DMS153 (cell line): ENCODE results near the gene CEACAM1.
"Not testable (repeated sequence)": the region's sequence is repeated elsewhere in the genome, so short reads cannot be mapped to it uniquely, and the experiment has no call there.

Experiments used
- DNase-seq: peaks from one replicate; lab custom pipeline; 2025; lab: John Stamatoyannopoulos, UW

The CEACAM1 gene

DNA sequence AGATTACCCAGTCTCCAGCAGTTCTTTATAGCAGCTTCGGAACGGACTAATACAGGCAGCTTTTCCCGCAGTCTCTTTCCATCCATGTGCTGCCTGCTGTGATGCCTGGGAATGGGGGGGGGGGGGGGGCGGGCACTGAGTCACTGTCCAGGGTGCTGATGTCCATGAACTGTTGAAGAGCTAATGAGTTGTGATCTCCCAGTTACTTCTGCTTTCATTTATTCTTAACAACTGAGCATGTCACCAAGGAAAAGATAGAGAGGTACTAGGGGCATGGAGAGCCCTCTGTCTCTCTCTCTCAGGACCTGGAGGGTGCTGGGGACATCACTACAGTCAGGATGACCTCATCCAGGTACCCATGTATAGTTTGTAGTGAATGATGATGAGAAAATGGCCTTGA is 20.3 kb upstream of the CEACAM1 start:
- no peak for DNase-seq

DNA sequence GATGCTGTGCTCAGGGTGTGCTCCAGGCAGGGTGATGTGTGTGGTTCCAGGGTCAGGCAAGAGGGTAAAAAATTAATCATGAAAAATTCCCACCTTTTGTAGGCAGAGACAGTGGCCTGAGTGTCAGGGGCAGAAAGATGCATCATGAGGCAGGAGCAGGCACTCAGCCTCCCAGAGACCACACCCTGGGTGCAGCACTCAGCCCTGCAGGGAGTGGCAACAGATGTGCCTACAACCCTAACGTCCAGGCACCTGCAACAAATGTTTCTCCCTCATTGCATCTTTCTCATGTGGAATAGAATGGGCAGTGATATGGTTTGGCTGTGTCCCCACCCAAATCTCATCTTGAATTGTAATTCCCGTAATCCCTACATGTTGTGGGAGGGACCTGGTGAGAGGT is 19.6 kb upstream of the CEACAM1 start:
- DNase-seq: no peak

DNA sequence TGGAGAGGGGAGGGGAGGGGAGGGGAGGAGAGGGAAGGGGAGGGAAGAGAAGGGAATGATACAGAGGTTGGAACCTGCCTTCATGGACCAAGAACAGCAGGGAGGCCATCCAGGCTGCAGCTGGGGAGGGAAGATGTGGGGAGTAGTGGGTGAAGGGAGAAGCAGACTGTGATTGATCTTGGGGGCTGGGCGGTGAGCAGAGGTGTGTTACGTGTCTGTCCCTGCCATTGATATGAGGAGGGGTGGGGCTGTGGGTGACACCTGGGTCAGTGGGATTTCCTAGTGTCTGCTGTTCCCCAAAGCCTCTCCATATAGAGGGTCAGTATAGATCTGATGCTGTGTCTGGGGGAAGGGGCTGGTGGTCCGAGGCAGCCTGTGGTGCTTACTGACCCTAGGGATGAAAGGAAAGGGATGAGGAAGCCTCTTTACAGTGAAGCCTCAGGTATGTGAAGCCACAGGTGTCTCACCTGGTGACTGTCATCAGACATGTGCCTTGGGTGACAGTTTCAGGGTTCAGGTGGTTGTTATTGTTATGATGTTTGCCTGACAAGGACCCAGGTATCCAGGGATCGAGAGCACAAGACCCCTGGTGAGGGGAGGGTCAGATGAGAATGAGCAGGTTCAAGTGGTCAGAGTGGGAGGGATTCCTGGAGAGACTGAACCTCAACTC is 18.7 kb upstream of the CEACAM1 start:
- DNase-seq: no peak

DNA sequence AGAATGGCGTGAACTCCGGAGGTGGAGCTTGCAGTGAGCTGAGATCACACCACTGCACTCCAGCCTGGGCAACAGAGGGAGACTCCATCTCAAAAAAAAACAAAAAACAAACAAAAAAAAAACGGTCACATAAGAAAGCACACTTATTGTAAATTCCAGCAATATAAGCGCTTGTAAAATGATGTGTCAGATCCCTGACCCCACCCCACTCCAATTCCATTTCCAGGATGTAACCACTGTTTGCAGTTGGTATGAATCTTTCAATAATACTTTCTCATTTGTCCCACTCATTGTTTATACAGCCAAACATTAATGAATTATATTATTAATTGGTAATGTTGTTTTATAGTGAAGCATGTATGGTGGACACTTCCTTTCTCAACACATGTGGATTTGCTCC is 15.9 kb upstream of the CEACAM1 start:
- no peak for DNase-seq

DNA sequence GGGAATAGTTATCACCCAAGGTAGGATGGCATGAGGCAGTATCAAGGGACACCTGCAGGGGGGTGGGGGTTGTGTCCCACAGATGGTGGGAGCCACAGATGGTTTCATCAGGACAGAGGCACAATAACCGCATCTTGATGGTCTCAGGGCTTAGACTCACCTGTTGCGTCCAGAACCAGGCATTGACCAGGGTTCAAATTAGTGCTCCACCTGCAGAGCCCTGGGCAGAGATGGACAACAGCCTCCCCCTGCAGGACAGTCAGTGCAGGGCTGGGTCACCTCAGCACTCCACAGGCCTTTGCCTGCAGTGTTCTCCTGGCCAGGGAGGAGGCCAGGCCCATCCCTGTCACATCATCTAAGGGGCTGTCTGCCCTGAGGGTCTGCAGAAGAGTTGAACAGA is 14.5 kb upstream of the CEACAM1 start:
- DNase-seq: no peak

DNA sequence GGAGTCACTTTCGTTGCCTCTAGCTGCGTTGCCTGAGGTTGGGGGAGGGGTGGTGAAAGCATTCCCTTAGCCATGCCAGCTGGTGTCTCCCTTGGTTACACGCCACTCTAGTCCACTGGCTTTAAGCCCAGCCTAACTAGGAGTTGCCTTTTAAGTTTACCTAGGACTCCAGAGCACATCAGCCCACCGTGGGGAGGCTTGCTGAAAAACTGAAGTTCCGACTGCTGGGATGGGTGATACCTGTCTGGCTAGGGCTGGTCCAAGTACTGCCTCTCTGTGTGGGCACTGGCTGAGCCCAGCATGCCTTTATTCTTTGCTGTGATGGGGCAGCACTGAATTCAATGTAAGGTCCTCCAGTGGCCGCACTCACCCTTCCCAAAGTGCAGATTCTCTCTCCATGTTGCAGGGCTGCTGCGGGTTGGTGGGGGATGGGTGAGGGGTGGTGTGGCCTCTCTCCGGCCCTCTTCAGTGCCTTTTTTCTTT is 11.8 kb upstream of the CEACAM1 start:
- peak; percentile 22 for DNase-seq

DNA sequence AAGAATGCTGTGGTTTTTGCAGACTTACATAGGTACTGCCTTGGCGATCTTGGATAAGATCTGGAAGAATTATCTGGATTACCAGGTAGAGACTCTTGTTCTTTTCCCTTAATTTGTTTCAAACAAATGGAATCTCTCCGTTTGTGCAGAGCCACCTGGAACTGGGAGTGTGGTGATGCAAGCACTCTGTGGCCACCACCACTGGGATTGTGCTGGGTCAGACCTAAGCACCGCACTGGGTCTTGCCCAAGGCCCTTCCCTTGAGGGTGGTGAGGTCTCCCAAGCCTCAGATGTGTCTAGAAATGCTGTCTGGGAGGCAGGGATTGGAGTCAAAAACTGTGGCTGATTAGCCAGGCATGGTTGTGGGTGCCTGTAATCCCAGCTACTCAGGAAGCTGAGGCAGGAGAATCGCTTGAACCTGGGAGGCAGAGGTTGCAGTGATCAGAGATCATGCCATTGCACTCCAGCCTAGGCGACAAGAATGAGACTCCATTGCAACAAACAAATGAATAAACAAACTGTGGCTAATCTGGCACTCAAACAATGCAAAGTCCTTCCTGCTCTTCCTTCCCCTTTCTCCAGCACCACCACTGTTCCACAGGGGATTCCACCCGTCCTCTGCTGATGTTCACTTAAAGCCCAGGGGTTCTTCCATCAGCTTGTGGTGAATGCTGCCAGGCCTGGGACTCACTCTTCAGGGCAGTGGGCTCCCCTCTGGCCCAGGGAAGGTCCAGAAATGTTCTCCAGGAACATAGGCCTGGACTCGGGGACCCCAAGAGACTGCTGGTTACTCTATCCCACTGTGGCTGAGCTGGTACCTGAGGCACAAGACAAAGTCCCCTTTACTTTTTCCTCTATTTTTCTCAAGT is 10.8 kb upstream of the CEACAM1 start:
- no peak for DNase-seq

DNA sequence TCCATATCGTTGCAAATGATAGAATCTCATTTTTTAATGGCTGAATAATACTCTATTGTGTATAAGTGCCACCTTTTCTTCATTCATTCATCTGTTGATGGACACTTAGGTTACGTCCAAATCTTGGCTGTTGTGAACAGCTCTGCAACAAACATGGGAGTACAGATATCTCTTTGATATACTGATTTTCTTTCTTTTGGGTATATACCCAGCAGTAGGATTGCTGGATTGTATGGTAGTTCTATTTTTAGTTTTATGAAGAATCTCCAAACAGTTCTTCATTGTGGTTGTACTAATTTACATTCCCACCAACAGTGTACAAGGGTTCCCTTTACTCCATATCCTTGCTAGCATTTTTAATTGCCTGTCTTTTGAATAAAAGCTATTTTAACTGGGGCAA is 7.0 kb upstream of the CEACAM1 start:
- DNase-seq: not testable (repeated sequence)

DNA sequence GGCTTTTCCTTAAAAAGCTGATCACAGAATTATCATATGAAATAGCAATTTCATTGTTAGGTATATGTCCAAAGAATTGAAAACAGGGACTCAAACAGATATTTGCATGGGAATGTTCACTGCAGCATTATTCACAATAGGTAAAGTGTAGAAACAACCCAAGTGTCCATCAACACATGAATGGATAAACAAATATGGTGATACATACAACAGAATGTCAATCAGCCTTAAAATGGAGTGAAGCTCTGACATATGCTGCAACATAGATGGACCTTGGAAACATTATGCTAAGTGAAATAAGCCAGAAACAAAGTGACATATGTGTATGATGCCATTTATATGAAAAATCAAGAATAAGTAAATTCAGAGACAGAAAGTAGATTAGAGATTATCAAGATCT is 6.1 kb upstream of the CEACAM1 start:
- no peak for DNase-seq

DNA sequence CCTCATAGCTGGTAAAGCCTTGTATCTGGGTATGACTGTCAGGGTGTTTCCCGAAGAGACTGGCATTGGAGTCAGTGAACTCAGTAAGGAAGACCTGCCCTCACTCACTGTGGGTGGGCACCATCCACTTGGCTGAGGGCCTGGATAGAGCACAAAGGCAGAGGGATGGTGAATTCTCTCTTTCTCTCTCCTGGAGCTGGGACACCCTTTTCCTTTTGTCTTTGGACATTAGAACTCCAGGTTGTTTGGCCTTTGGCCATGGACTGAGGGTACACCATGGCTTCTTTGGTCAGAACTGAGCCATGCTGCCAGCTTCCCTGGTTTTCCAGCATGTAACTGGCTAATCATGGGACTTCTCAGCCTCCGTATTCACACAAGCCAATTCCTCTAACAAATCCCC is 4.6 kb upstream of the CEACAM1 start:
- no peak for DNase-seq

DNA sequence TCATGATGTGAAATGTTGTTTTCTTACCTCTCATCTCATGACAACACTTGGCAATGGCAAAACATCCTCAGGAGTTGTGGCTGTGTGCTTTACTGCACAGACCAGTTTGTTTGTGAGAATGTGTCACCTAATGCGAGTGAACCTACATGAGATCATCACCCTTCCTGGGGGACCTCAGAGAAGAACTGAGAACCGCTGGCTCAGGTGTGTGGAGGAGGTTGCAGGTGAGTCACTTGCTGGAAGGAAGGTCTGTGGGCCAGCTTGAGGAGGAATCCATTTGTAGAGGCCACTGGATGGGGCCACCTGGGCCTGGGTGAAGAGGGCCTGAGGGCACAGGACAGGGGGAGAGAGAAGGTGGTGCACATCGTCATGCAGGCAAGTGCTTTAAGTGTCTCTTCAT is 3.0 kb upstream of the CEACAM1 start:
- no peak for DNase-seq

DNA sequence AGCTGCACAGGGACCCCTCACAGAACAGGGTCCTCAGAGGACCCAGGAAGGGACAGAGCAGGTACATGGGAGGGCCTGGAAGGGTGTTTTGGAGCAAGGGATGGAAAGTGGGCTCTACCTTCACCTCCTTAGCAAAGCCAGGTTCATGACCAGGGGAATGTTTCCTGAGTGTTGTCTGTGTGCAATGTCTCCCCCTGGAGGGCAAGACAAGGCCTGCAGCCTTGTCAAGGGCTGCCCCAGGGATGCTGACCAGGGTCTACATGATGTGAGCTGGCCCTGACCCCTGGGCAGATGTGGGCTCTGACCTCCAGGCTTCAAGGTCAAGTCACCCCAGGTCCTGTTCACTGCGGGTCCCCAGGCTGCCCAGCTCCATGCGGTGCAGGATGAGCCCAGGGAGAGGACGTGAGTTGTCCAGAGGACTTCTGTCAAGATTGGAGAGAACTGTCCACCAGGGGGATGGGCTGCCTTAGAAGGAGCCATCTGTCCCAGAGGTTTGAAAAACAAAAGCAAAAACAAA is 1.0 kb upstream of the CEACAM1 start:
- peak; percentile 6 for DNase-seq

DNA sequence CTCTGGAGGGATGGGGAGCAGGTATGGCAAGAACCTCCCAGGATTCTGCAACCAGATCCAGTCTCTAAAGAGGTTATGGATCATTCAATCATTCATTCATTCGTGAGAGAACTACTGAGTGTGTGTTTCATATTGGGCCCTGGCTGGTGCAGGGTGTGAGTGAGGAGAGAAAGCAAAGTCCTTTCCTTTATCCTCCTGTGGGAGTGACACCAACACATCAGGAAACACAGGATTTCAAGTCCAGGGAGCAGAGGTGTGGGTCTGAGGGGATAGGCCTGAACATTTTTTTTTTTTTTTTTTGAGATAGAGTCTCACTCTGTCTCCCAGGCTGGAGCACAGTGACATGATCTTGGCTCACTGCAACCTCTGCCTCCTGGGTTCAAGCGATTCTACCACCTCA is 3.3 kb downstream of the CEACAM1 start:
- no peak for DNase-seq

DNA sequence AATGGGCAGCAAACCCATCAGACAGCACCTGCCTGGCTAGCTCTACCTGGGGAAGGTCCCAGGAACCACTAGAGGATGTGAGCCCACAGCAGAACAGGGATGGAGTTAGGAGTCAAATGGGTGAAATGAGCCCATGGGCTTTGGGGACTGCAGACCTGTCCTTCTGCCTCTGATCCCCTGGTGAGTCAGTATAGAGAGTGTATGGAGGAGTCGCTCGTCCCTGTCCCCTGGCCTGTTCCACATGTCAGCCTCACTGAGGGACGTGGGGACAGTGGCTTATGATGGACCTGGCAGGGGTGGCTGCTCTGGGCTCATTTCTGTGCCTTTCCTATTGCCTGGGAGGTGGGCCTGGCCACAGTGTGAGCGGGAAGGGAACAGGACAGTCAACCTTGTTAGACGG is 4.0 kb downstream of the CEACAM1 start:
- no peak for DNase-seq

DNA sequence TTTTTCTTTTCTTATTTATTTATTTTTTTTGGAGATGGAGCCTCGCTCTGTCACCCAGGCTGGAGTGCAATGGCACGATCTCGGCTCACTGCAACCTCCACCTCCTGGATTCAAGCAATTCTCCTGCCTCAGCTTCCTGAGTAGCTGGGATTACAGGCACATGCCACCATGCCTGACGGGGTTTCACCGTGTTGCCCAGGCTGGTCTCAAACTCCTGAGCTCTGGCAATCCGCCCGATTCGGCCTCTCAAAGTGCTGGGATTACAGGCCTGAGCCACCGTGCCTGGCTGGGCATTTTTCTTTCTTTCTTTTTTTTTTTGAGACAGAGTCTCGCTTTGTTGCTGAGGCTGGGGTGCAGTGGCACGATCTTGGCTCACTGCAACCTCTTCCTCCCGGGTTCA is 6.0 kb downstream of the CEACAM1 start:
- not testable (repeated sequence) for DNase-seq

DNA sequence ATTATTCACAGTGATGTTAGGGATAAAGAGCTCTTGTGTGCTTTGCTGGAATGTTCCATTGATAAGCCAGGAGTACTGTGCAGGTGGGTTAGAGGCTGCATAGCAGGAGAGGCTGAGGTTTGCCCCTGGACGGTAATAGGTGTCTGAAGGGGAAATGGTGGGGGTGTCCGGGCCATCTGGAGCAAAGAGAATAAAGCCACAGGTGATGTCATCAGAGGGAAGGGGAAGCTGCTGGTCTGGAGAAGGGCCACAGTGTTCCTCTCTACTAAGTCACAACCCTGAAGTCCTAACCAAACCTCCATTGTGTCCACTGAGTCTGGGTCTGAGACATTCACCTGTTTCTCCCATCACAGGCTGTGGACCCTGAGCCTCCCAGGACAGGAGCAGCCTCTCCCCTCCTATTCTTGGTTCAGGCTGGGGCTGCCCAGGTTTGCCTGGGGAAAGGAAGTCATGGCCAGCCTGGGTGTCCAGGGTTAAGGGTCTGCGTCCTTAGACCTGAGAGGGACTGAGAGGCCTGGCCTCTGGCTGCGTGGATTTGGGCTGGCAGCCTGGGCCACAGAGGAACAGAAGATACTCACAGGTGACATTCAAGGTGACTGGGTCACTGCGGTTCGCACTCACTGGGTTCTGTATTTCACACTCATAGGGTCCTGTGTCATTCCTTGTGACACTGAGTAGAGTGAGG is 6.8 kb downstream of the CEACAM1 start:
- DNase-seq: no peak

DNA sequence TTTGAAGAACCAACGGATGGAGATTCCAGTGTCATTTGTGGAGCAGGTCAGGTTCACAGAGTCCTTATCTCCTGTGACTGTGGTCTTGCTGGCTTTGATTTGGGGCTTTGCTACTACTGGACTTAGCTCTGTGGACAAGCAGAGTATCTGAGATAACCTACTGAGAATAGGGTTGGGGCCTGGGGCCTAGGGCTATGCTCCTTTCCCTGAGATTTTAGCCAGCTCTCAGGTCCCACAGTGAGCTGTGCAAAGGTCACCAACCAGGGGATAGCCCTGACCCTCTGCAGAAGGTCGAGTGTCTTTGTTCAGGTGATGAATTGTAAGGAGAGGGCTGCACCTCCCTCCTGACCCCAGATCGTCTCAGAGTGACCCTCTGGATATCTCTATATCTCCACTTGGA is 9.2 kb downstream of the CEACAM1 start:
- DNase-seq: no peak

DNA sequence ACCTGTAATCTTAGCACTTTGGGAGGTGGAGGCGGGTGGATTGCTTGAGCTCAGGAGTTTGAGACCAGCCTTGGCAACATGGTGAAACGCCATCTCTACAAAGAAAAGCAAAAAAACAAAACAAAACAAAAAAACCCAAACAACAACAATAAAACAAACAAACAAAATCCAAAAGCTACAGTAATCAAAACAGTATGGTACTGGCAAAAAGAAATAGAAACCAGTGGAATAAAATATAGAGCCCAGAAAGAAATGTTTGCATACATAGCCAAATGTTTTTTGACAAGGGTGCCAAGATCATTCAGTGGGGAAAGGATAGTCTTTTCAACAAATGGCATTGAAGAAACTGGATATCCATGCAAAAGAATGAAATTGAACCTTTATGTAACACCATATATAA is 11.5 kb downstream of the CEACAM1 start:
- no peak for DNase-seq

DNA sequence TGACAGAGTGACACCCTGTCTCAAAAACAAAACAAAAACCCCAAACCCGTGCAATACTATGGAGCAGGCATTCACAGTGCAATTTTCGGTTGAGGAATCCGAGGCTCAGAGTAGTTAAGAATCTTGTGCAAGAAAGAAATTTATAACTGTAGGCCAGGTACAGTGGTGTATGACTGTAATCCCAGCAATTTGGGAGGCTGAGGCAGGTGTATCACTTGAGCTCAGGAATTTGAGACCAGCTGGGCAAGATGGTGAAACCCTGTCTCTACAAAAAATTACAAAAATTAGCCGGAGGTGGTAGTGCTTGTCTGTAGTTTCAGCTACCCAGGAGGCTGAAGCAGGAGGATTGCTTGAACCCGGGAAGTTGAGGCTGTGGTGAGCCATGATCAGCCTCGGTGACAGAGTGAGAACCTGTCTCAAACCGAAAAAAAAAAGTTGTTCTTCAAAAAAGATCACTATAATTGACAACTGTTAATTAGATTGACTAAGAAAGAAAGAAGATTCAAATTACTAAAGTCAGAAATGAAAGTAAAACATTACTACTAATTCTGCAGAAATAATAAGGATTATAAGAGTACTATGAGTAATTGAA is 12.9 kb downstream of the CEACAM1 start:
- no peak for DNase-seq

DNA sequence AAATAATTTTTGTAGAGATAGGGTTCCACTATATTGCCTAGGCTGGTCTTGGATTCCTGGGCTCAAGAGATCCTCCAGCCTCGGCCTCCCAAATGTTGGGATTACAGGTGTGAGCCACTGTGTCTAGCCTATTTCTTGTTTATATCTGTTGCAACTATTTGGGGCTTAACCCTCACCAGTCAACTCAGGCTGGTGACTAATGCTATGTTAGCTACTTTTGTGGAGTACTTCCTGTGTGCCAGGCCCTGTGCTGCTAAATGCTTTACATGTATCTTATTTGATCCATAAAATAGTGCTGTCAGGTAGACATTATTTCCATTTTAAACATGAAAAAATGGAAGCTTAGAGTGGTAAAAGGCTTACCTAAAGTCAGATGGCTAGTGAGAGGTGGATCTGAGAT is 13.8 kb downstream of the CEACAM1 start:
- no peak for DNase-seq

DNA sequence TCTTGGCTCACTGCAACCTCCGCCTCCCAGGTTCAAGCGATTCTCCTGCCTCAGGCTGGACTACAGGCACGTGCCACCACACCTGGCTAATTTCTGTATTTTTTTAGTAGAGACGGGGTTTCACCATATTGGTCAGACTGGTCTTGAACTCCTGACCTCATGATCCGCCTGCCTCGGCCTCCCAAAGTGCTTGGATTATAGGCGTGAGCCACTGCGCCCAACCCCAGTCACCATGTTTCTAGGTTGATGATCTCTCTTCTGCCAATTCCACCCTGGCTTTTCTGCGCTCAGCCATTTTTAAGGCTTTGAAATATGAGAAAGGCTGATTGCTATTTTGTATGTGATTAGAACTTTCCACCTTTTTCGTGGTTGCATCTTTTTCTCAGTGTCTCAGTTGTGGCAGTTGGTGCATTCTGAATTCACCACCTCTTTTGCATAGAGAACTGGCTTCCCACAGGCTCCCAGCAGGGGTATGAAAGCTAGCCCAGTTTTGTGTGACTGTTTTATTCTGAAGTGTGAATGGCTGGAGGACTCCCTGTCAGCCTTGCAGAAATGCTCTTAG is 15.5 kb downstream of the CEACAM1 start:
- no peak for DNase-seq

DNA sequence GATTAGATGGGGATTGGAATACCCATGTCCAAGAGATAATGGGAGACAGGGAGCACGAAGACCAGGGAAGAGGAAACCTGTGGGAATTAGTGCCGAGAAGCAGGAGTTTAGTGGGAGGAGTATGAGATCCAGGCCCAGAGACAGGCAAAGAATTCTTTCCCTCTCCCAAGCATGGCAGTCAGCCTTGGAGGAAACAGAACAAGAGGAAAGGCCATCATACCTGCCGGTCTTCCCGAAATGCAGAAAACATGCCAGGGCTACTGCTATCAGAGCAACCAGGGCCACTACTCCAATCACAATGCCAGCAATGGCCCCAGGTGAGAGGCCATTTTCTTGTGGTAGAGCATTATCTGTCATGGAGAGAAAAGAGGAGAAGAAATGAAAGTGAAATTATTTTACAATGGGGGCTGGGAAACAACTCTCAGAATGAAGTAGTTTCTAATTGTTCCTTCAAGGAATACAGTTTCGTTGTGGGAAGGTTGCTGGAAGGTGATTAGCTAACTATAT is 16.1 kb downstream of the CEACAM1 start:
- no peak for DNase-seq
